A549 (cell line): ENCODE measurements around the gene GOLGA6D. TPM values are rescaled to one million over a fixed set of nuclear protein-coding genes. Genes with fewer than 3 reads are reported as not detected.
"Not testable (repeated sequence)": the region's sequence is repeated elsewhere in the genome, so short reads cannot be mapped to it uniquely, and the experiment has no call there.

Source experiments
- ATAC-seq, 2 experiments: fragments of 200-7000 bp in 1 of 2; fragments of >200 bp in 1 of 2; cut with Nextera tagmentation in 1 of 2; cut with Tn5 transposase in 1 of 2; 3 replicates each; pipeline versions ENCODE4 v1.8.0 to v1.9.1; 2018 to 2020; ENCODE audit warnings: mild to moderate bottlenecking in 1 of 2, moderate library complexity in 1 of 2
- CTCF ChIA-PET: fragments of 300-600 bp; sonication (Branson Sonifier 250); formaldehyde crosslinking; extraction: SDS; loops from one replicate; lab custom pipeline; 2021; ENCODE audit warnings: antibody characterized with exemption, inconsistent platforms; lab: Yijun Ruan, JAX
- POLR2A ChIA-PET: fragments of 350-600 bp; formaldehyde crosslinking; extraction: SDS; loops from one replicate; lab custom pipeline; 2021; ENCODE audit warnings: antibody characterized with exemption, inconsistent platforms; lab: Yijun Ruan, JAX
- DNase-seq, 2 experiments: peaks; one replicate each; pipeline versions ENCODE4 v3.0.0 to v3.0.0-alpha.2; 2011 to 2016; ENCODE audit warnings: low read depth in 1 of 2, low spot score in 1 of 2
- FAIRE-seq: peaks from 2 replicates; lab custom pipeline; 2011; peaks lifted over from hg19 to GRCh38; lab: Jason Lieb, UNC
- H3K27ac ChIP-seq, 2 experiments: fragments of >200 bp; sonication (Bioruptor Twin); formaldehyde crosslinking; 3 replicates each; pipeline ENCODE4 v1.5.1; 2016 to 2017
- H3K4me1 ChIP-seq: fragments of >200 bp; sonication (Bioruptor Twin); formaldehyde crosslinking; 3 replicates; pipeline ENCODE4 v1.6.1; 2016
- H3K4me2 ChIP-seq: fragments of >200 bp; sonication (Bioruptor Twin); formaldehyde crosslinking; 3 replicates; pipeline ENCODE4 v1.6.1; 2016
- H3K4me3 ChIP-seq: fragments of >200 bp; sonication (Bioruptor Twin); formaldehyde crosslinking; 3 replicates; pipeline ENCODE4 v1.5.1; 2016
- H3K9me3 ChIP-seq: fragments of >200 bp; sonication (Bioruptor Twin); formaldehyde crosslinking; 3 replicates; pipeline ENCODE4 v1.6.1; 2016
- CBX2 ChIP-seq: fragments of 200-600 bp; sonication (generic); IDR thresholded peaks from 2 replicates; pipeline ENCODE4 v1.6.1; 2016; ENCODE audit warnings: low read depth, mild to moderate bottlenecking, borderline replicate concordance
- CHD2 ChIP-seq: fragments of 150-350 bp; IDR thresholded peaks from 2 replicates; pipeline ENCODE4 v1.6.1; 2014; ENCODE audit warnings: low read length; ENCODE audit not compliant: partially characterized antibody
- EHMT2 ChIP-seq: fragments of 200-600 bp; sonication (generic); IDR thresholded peaks from 2 replicates; pipeline ENCODE4 v1.6.1; 2016; ENCODE audit warnings: antibody characterized with exemption, low read depth, mild to moderate bottlenecking, moderate library complexity
- EP300 ChIP-seq, 2 experiments: fragments of >200 bp; sonication (Bioruptor Twin); formaldehyde crosslinking; IDR thresholded peaks; 2 replicates in 1 of 2; 3 replicates in 1 of 2; pipeline ENCODE4 v1.6.1; 2016 to 2017
- GATA3 ChIP-seq: IDR thresholded peaks from 2 replicates; pipeline ENCODE4 v1.6.1; 2012; ENCODE audit warnings: borderline replicate concordance
- HES2 ChIP-seq: fragments of >200 bp; sonication (Bioruptor Twin); formaldehyde crosslinking; IDR thresholded peaks from 2 replicates; pipeline ENCODE4 v1.6.1; 2016
- HMGXB4 ChIP-seq: fragments of 250-450 bp; sonication (Bioruptor Pico); IDR thresholded peaks from 2 replicates; pipeline ENCODE4 v1.5.0; 2021; ENCODE audit warnings: mild to moderate bottlenecking, moderate library complexity, borderline replicate concordance
- HOXB5 ChIP-seq: fragments of 250-450 bp; sonication (Bioruptor Pico); IDR thresholded peaks from 2 replicates; pipeline ENCODE4 v1.5.0; 2020; ENCODE audit warnings: mild to moderate bottlenecking, moderate library complexity
- KDM1A ChIP-seq: fragments of 200-600 bp; sonication (generic); IDR thresholded peaks from 2 replicates; pipeline ENCODE4 v1.6.1; 2016; ENCODE audit warnings: low read depth, mild to moderate bottlenecking
- MAX ChIP-seq: IDR thresholded peaks from 2 replicates; pipeline ENCODE4 v1.6.1; 2012
- MAZ ChIP-seq: fragments of 150-350 bp; IDR thresholded peaks from 2 replicates; pipeline ENCODE4 v1.6.1; 2014; ENCODE audit warnings: antibody characterized with exemption, low read depth, low read length, borderline replicate concordance
- NFE2L2 ChIP-seq: fragments of 150-350 bp; conservative IDR thresholded peaks from 2 replicates; pipeline ENCODE4 v1.6.1; 2014; ENCODE audit warnings: low read length
- POLR2A ChIP-seq: IDR thresholded peaks from 2 replicates; pipeline ENCODE4 v1.6.1; 2012; ENCODE audit warnings: mild to moderate bottlenecking, low read length
- POLR2AphosphoS2 ChIP-seq: conservative IDR thresholded peaks from 2 replicates; pipeline ENCODE4 v1.6.1; 2012; ENCODE audit warnings: low read length, improper control_type of control experiment, inconsistent platforms
- RAD21 ChIP-seq, 2 experiments: fragments of >200 bp in 1 of 2; sonication (Bioruptor Twin) in 1 of 2; formaldehyde crosslinking in 1 of 2; IDR thresholded peaks in 1 of 2; conservative IDR thresholded peaks in 1 of 2; 2 replicates in 1 of 2; 3 replicates in 1 of 2; pipeline ENCODE4 v1.6.1; 2012 to 2018; ENCODE audit warnings: inconsistent platforms in 1 of 2
- RCOR1 ChIP-seq: fragments of 150-350 bp; IDR thresholded peaks from 2 replicates; pipeline ENCODE4 v1.6.1; 2014; ENCODE audit warnings: antibody characterized with exemption, low read length, low read depth
- RFX5 ChIP-seq: fragments of 450-650 bp; IDR thresholded peaks from 2 replicates; pipeline ENCODE4 v1.7.1; 2014; ENCODE audit warnings: antibody characterized with exemption, mild to moderate bottlenecking, moderate library complexity
- SMC3 ChIP-seq: fragments of >200 bp; sonication (Bioruptor Twin); formaldehyde crosslinking; IDR thresholded peaks from 3 replicates; pipeline ENCODE4 v1.6.1; 2018; ENCODE audit warnings: inconsistent platforms
- TP53 ChIP-seq: fragments of 250-450 bp; sonication (Bioruptor Pico); IDR thresholded peaks from 2 replicates; pipeline ENCODE4 v1.5.0; 2021; ENCODE audit warnings: mild to moderate bottlenecking, moderate library complexity
- USF2 ChIP-seq: fragments of 450-650 bp; IDR thresholded peaks from 2 replicates; pipeline ENCODE4 v1.6.1; 2014; ENCODE audit warnings: antibody characterized with exemption
- ZC3H11A ChIP-seq: fragments of 450-650 bp; IDR thresholded peaks from 2 replicates; pipeline ENCODE4 v1.6.1; 2014; ENCODE audit warnings: antibody characterized with exemption, mild to moderate bottlenecking
- WGBS: methylation state at CpG from one replicate; pipeline ENCODE4 v1.1.6; 2017; ENCODE audit errors: missing lambda C conversion rate; 5-methylcytosine and 5-hydroxymethylcytosine counted together
- polyA plus RNA-seq, 4 experiments: library from polyadenylated mRNA; depleted of rRNA in 3 of 4; stranded (reverse); fragments of >200 nt; fragmentation: RNase III in 1 of 4; extraction: RNeasy Plus Mini Kit Qiagen cat#74134 plus additional on column Dnase treatment in 1 of 4; gene quantifications; 2 replicates in 3 of 4; 3 replicates in 1 of 4; pipeline ENCODE4 v1.2.3, GENCODE V29; 2011 to 2017

Gene GOLGA6D
- polyA plus RNA-seq, 2 of the 4 experiments (the other 2 are of a cell fraction): 0.03 to 0.05 TPM

- CTCF ChIA-PET: interaction anchor here (0.9 to 1.5 kb wide), 3 partner anchors 10 to 12 kb away, joined by 3 to 4 read pairs (median 4); no protein-coding TSS in a partner anchor
- POLR2A ChIA-PET, H3K4me1 ChIP-seq, H3K27ac ChIP-seq, FAIRE-seq, ATAC-seq, H3K9me3 ChIP-seq, DNase-seq, H3K4me3 ChIP-seq, H3K4me2 ChIP-seq: not testable (repeated sequence)
- WGBS: 56% methylated on average over 5 of the region's 5 CpGs
Measured at GRCh38 chr15:75319231-75319897, 36.7 kb downstream of the GOLGA6D start.

- no peak for ATAC-seq
- Histone ChIP-seq H3K27ac (no peak overlapping the region), H3K9me3 (no peaks in the 10 kb centered on the region), H3K4me2 (no peak overlapping the region), H3K4me3 (no peak overlapping the region), H3K4me1 (no peaks in the 10 kb centered on the region)
- WGBS: 74% methylated on average over 6 of the region's 6 CpGs
- TF ChIP-seq SMC3 (no peak), HES2 (no peak), MAX (no peak), POLR2A (no peak), RFX5 (no peak), CBX2 (no peak), TP53 (CRISPR knock-in tag) (no peak), HMGXB4 (CRISPR knock-in tag) (no peak), EP300 (IDR thresholded peaks at IDR 0.05) (no peak), NFE2L2 (no peak), POLR2AphosphoS2 (no peak), GATA3 (no peak), ZC3H11A (no peak), USF2 (no peak), KDM1A (no peak), RCOR1 (no peak), EHMT2 (no peak), CHD2 (no peak), RAD21 (conservative IDR thresholded peaks at IDR 0.05 in 1 of 2, IDR thresholded peaks at IDR 0.05 in 1 of 2) (no peak), HOXB5 (CRISPR knock-in tag) (no peak)
- CTCF ChIA-PET: interaction anchor here (1.4 to 2.2 kb wide), 4 partner anchors 14 to 292 kb away, joined by 3 to 9 read pairs (median 4); no protein-coding TSS in a partner anchor
- POLR2A ChIA-PET: no interaction called here
- DNase-seq: no peak
- FAIRE-seq: no peak
Measured at GRCh38 chr15:75321711-75322110, 39.1 kb downstream of the GOLGA6D start.

GRCh38 chr15:75325922-75326321 lies 43.3 kb downstream of the GOLGA6D start:
- FAIRE-seq: no peak
- Histone ChIP-seq H3K9me3 (no peaks in the 10 kb centered on the region), H3K4me2 (no peak overlapping the region), H3K27ac (no peak overlapping the region), H3K4me3 (no peak overlapping the region), H3K4me1 (no peaks in the 10 kb centered on the region)
- DNase-seq: no peak
- TF ChIP-seq MAZ: no peak
- TF ChIP-seq TP53 (CRISPR knock-in tag): no peak
- no peak for ATAC-seq
- POLR2A ChIA-PET: no interaction called here
- CTCF ChIA-PET: interaction anchor here (1.1 kb wide), 1 partner anchor 18 kb away, joined by 3 read pairs; no protein-coding TSS in a partner anchor
- 75% methylated on average over 4 of the region's 4 CpGs for WGBS
